EH (cell line): ENCODE measurements around the gene PDE8B.

Experiments
- DNase-seq: peaks from one replicate; pipeline ENCODE4 v3.0.0-alpha.2; 2015; ENCODE audit warnings: low read depth

The PDE8B gene

GRCh38 chr5:77409870-77410621 is 199.6 kb downstream of the PDE8B start:
- no peak for DNase-seq

GRCh38 chr5:77413049-77413448 is 202.6 kb downstream of the PDE8B start:
- DNase-seq: no peak

- DNase-seq: no peak
Measured at GRCh38 chr5:77418162-77418561, 207.7 kb downstream of the PDE8B start.

- DNase-seq: peak; percentile 66
Measured at GRCh38 chr5:77418601-77419581, 208.4 kb downstream of the PDE8B start.

- DNase-seq: no peak
Measured at GRCh38 chr5:77419644-77420582, 209.4 kb downstream of the PDE8B start.

GRCh38 chr5:77420940-77421339 is 210.5 kb downstream of the PDE8B start:
- DNase-seq: no peak

GRCh38 chr5:77423022-77423750 is 212.7 kb downstream of the PDE8B start:
- peak; percentile 94 for DNase-seq

GRCh38 chr5:77424921-77425320 is 214.4 kb downstream of the PDE8B start:
- no peak for DNase-seq

GRCh38 chr5:77425420-77425819 is 214.9 kb downstream of the PDE8B start:
- DNase-seq: no peak

GRCh38 chr5:77425998-77426659 is 215.6 kb downstream of the PDE8B start:
- peak; percentile 40 for DNase-seq

GRCh38 chr5:77426670-77427069 is 216.2 kb downstream of the PDE8B start:
- DNase-seq: peak; percentile 84

- peak; percentile 59 for DNase-seq
Measured at GRCh38 chr5:77427998-77428397, 217.5 kb downstream of the PDE8B start.

GRCh38 chr5:77428526-77428925 is 218.0 kb downstream of the PDE8B start:
- no peak for DNase-seq

- peak; percentile 93 for DNase-seq
Measured at GRCh38 chr5:77430726-77431125, 220.2 kb downstream of the PDE8B start.

- DNase-seq: peak; percentile 75
Measured at GRCh38 chr5:77431286-77431685, 220.8 kb downstream of the PDE8B start.

- DNase-seq: no peak
Measured at GRCh38 chr5:77431719-77432118, 221.2 kb downstream of the PDE8B start.

GRCh38 chr5:77437194-77437593 is 226.7 kb downstream of the PDE8B start:
- DNase-seq: no peak

GRCh38 chr5:77438071-77438470 is 227.6 kb downstream of the PDE8B start:
- no peak for DNase-seq

GRCh38 chr5:77443670-77444069 is 233.2 kb downstream of the PDE8B start:
- DNase-seq: no peak

- DNase-seq: peak; percentile 71
Measured at GRCh38 chr5:77444356-77444755, 233.9 kb downstream of the PDE8B start.

GRCh38 chr5:77448831-77449230 is 238.4 kb downstream of the PDE8B start:
- DNase-seq: no peak
